Parathyroid adenoma (tissue), 2 donors: ENCODE measurements around the gene ANGPTL2.

ENCODE experiments used
- H2AFZ ChIP-seq: fragments of 300-600 bp; sonication (generic); one replicate; pipeline ENCODE4 v1.7.0; 2017; ENCODE audit warnings: antibody characterized with exemption, mild to moderate bottlenecking
- H3K27ac ChIP-seq: fragments of 300-600 bp; sonication (generic); one replicate; pipeline ENCODE4 v1.7.0; 2017
- H3K27me3 ChIP-seq: fragments of 300-600 bp; sonication (generic); one replicate; pipeline ENCODE4 v1.7.0; 2017; ENCODE audit warnings: low read length; ENCODE audit not compliant: control insufficient read depth, insufficient read depth
- H3K36me3 ChIP-seq: fragments of 300-600 bp; sonication (generic); one replicate; pipeline ENCODE4 v1.7.0; 2017; ENCODE audit warnings: low read length; ENCODE audit not compliant: control insufficient read depth, insufficient read depth
- H3K4me1 ChIP-seq: fragments of 300-600 bp; sonication (generic); one replicate; pipeline ENCODE4 v1.7.0; 2017; ENCODE audit warnings: control low read depth
- H3K4me2 ChIP-seq: fragments of 300-600 bp; sonication (generic); one replicate; pipeline ENCODE4 v1.7.0; 2017; ENCODE audit warnings: low read length
- H3K4me3 ChIP-seq: fragments of 300-600 bp; sonication (generic); one replicate; pipeline ENCODE4 v1.7.0; 2017; ENCODE audit warnings: low read depth, low read length
- H3K79me2 ChIP-seq: fragments of 300-600 bp; sonication (generic); one replicate; pipeline ENCODE4 v1.7.0; 2017; ENCODE audit warnings: control low read depth
- H3K9ac ChIP-seq: fragments of 300-600 bp; sonication (generic); one replicate; pipeline ENCODE4 v1.7.0; 2017; ENCODE audit warnings: mild to moderate bottlenecking
- H3K9me3 ChIP-seq: fragments of 300-600 bp; sonication (generic); one replicate; pipeline ENCODE4 v1.7.0; 2017; ENCODE audit warnings: low read length; ENCODE audit not compliant: control insufficient read depth
- CTCF ChIP-seq: fragments of 300-600 bp; sonication (generic); IDR thresholded peaks from one replicate; pipeline ENCODE4 v1.7.0; 2017; ENCODE audit warnings: antibody characterized with exemption, mild to moderate bottlenecking
- donor health status: primary hyperparathyroidism.

ANGPTL2 gene

GRCh38 chr9:127155314-127155960, 33.0 kb upstream of the ANGPTL2 start:
- Histone ChIP-seq H3K79me2 (no peaks in the 10 kb centered on the region), H3K27me3 (no peaks in the 10 kb centered on the region), H3K9me3 (no peaks in the 10 kb centered on the region), H3K36me3 (no peaks in the 10 kb centered on the region), H3K4me1 (no peaks in the 10 kb centered on the region), H3K27ac (no peak overlapping the region), H3K4me2 (no peak overlapping the region), H2AFZ (no peak overlapping the region), H3K4me3 (no peak overlapping the region), H3K9ac (no peak overlapping the region)
- TF ChIP-seq CTCF, result no peak

- Histone ChIP-seq H3K9me3 (no peaks in the 10 kb centered on the region), H3K4me1 (no peaks in the 10 kb centered on the region), H3K79me2 (no peaks in the 10 kb centered on the region), H3K27me3 (no peaks in the 10 kb centered on the region), H3K9ac (no peak overlapping the region), H3K4me3 (no peak overlapping the region), H3K4me2 (peak overlapping the region; percentile 32), H2AFZ (no peak overlapping the region), H3K27ac (no peak overlapping the region), H3K36me3 (no peaks in the 10 kb centered on the region)
- TF ChIP-seq CTCF, result no peak
These were observed 32.2 kb upstream of the ANGPTL2 start for GRCh38 chr9:127154390-127155191.

GRCh38 chr9:127154003-127154389, 31.6 kb upstream of the ANGPTL2 start:
- Histone ChIP-seq H3K27me3 (no peaks in the 10 kb centered on the region), H3K4me3 (no peak overlapping the region), H3K27ac (no peak overlapping the region), H3K4me1 (no peaks in the 10 kb centered on the region), H3K9ac (no peak overlapping the region), H2AFZ (no peak overlapping the region), H3K36me3 (no peaks in the 10 kb centered on the region), H3K9me3 (no peaks in the 10 kb centered on the region), H3K4me2 (no peak overlapping the region), H3K79me2 (no peaks in the 10 kb centered on the region)
- no peak for TF ChIP-seq CTCF

- Histone ChIP-seq H3K27me3 (no peaks in the 10 kb centered on the region), H3K36me3 (no peaks in the 10 kb centered on the region), H3K4me2 (no peak overlapping the region), H3K4me3 (no peak overlapping the region), H2AFZ (no peak overlapping the region), H3K9me3 (no peaks in the 10 kb centered on the region), H3K79me2 (no peaks in the 10 kb centered on the region), H3K4me1 (no peaks in the 10 kb centered on the region), H3K27ac (no peak overlapping the region), H3K9ac (no peak overlapping the region)
- TF ChIP-seq CTCF, result no peak
These were observed 31.1 kb upstream of the ANGPTL2 start for GRCh38 chr9:127153501-127153900.
